ENCODE measurements around the gene TGM2. TPM values are rescaled to one million over a fixed set of nuclear protein-coding genes. Genes with fewer than 3 reads are reported as not detected.

TGM2 gene
- total RNA-seq, 2 donors from 2014 or later: 0.37 to 0.76 TPM

DNA sequence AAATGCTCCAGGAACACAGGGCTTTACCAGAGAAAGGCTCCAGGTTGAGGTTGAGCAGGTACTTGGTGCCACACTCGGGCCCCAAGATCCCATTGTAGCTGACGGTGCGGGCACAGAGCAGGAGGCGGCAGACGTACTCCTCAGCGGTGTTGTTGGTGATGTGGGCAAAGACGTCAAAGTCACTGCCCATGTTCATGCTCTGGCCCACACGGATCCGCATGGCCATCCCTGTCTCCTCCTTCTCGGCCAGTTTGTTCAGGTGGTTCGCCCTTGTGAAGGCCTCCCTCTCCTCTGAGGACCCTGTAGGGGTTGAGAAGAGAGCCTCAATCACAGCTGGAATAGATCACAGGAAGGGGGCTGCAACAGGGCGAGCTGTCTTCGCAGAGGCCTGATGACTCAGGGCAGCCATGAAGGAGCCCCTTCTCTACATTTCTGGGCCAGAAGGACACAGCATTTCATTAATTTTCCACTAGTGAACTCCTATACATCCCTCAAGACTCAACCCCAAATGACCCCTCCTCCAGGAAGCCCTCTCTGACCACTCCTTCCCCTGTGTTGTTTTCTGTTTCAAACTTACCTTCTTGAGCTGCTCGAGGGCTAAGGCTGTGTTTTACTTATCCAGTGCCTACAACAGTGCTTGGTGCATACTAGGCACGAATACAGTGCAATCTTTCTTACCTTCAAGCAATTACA lies 26.8 kb downstream of the TGM2 start:
- no peaks in the 10 kb centered on the region for H3K36me3 Mint-ChIP-seq (ENCODE audit: low read depth)
- ATAC-seq (no peak), DNase-seq (no peak)
- peaks cover 15% of the 10 kb centered on the region for H3K27me3 Mint-ChIP-seq
- no peak overlapping the region for H3K4me3 Mint-ChIP-seq
- H3K27ac Mint-ChIP-seq: no peak overlapping the region
- H3K4me1 Mint-ChIP-seq: peaks cover 6% of the 10 kb centered on the region
- no peaks in the 10 kb centered on the region for H3K9me3 ChIP-seq (ENCODE audit: control insufficient read depth, low read length, poor library complexity, severe bottlenecking)

DNA sequence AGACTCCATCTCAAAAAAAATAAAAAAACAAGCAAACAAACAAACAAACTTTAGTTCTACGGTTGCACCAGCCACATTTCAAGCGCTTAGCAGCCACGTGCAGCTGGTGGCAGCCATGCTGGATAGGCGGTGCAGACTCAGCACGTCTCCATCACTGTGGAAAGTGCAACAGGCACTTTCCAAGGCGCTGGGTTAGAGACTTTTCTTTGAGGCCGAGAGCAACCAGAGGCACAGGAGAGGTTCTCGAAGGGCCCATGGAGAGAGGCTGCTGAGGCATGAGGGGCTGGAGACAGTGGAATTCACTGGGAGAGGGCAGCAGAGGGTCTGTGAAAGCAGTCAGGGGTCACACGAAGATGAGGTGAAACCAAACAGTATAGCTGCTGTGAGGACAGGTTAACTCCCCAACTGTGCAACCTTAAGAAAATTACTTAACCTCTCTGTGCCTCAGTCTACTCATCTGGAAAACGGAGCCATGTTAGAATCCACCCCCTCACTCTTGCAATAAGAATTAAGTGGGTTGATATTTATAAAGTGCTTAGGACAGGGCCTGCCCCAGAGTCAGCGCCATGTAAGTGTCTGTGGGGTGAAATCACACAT lies 27.5 kb downstream of the TGM2 start:
- Mint-ChIP-seq H3K36me3 (ENCODE audit: low read depth) (no peaks in the 10 kb centered on the region), H3K4me1 (peaks cover 6% of the 10 kb centered on the region), H3K27ac (no peak overlapping the region), H3K4me3 (no peak overlapping the region), H3K27me3 (peaks cover 17% of the 10 kb centered on the region)
- no peaks in the 10 kb centered on the region for H3K9me3 ChIP-seq (ENCODE audit: control insufficient read depth, low read length, poor library complexity, severe bottlenecking)
- ATAC-seq: no peak
- DNase-seq: no peak

DNA sequence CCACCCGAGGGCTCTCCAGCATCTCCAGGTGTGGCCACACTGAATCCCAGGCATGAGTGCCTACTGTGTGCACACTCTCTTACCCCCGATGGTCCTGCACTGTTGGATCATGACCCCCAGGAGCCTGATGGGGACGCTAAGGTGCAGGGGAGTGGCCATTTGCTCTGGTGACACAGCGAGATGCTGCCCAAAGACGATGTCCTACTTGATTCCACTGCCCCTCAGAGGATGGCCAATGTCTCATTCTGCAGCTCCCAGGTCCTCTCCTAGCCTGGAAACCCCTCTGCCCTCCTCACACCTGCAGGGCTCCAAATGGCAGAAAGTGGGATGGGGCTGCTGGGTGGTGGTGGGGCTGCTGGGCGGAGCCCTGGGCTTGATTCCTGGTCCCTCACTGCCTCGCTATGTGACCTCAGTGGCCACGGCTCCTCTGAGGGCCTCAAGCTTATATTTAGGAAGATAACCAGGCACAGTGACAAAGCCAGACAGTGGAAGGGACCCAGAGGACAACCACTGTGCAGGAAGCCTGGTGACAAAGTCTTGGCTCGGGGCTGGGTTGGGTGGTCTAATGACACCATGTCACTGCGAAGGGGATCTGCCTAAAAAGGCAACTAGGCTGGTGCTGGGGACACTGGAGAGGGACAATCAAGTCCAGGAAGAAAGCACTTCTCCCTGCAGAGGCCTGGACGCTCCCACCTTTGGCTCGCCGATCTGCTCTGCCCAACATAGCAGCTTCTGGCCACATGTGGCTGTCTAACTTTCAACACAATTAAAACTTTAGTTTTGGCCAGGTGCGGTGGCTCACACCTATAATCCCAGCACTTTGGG lies 28.4 kb downstream of the TGM2 start:
- ATAC-seq (no peak), DNase-seq (no peak)
- no peaks in the 10 kb centered on the region for H3K36me3 Mint-ChIP-seq (ENCODE audit: low read depth)
- H3K4me3 Mint-ChIP-seq: no peak overlapping the region
- peaks cover 12% of the 10 kb centered on the region for H3K27me3 Mint-ChIP-seq
- H3K9me3 ChIP-seq (ENCODE audit: control insufficient read depth, low read length, poor library complexity, severe bottlenecking): no peaks in the 10 kb centered on the region
- no peak overlapping the region for H3K27ac Mint-ChIP-seq
- H3K4me1 Mint-ChIP-seq: peaks cover 6% of the 10 kb centered on the region

DNA sequence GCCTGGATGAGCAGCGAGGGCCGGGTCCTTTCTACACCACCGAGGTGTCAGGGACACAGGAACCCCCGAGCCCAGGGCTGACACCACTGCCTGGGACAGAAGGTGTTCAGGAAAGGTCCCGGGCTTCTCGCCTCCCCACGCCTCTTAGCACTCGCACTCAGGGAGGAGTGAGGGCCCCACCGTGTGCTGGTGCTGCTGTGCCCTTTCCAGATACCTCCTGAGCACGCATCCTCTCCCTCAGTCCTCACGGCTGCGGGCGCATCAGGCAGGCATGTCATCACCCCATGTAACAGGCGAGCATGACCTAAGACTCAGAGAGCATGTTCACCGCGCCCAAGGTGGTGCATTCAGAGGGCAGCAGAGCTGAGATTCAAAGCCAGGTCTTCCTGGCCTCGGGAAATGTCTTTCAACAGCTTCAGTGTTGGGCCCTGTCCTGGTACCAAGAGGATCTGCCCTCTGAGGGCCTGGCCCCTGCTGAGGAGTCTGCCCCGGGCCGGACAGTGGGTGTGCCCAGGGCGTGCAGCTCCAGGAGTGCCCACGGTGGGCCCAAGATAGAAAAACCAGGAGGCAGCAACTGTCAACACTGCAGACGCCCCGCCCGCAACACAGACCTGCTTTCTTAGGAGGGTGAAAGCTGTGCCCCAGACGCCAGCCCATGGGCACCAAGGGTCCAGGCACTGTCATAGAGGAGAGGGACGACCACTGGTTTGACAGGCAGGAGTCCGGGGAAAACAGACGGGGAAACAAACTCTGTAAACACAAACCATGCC lies 29.2 kb downstream of the TGM2 start:
- no peak for ATAC-seq
- Mint-ChIP-seq H3K27me3 (peaks cover 12% of the 10 kb centered on the region), H3K36me3 (ENCODE audit: low read depth) (no peaks in the 10 kb centered on the region), H3K4me1 (peaks cover 6% of the 10 kb centered on the region), H3K4me3 (no peak overlapping the region), H3K27ac (no peak overlapping the region)
- DNase-seq: no peak
- H3K9me3 ChIP-seq (ENCODE audit: control insufficient read depth, low read length, poor library complexity, severe bottlenecking): no peaks in the 10 kb centered on the region

DNA sequence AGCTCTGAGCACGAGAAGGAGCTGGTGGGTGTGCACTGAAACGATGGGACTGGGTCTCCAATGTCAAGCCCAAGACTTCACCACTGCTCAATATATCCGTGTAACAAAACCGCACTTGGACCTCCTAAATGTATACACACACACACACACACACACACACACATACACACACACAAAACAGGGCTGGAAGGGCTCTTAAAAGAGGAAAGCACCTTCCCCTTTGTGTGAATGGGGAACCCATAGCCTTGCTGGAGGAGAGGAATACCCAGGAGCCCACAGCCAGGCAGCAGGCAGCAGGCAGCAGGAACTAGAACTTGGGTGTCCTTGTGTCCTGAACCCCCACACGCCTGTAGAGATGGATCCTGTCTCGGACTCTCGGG lies 29.8 kb downstream of the TGM2 start:
- Mint-ChIP-seq H3K4me3 (no peak overlapping the region), H3K36me3 (ENCODE audit: low read depth) (no peaks in the 10 kb centered on the region), H3K27me3 (peaks cover 15% of the 10 kb centered on the region), H3K4me1 (peaks cover 6% of the 10 kb centered on the region), H3K27ac (no peak overlapping the region)
- ATAC-seq (no peak), DNase-seq (no peak)
- H3K9me3 ChIP-seq (ENCODE audit: control insufficient read depth, low read length, poor library complexity, severe bottlenecking): no peaks in the 10 kb centered on the region

- Mint-ChIP-seq H3K4me1 (peaks cover 6% of the 10 kb centered on the region), H3K4me3 (no peak overlapping the region), H3K27ac (no peak overlapping the region), H3K27me3 (peaks cover 15% of the 10 kb centered on the region), H3K36me3 (ENCODE audit: low read depth) (no peaks in the 10 kb centered on the region)
- ATAC-seq (no peak), DNase-seq (no peak)
- no peaks in the 10 kb centered on the region for H3K9me3 ChIP-seq (ENCODE audit: control insufficient read depth, low read length, poor library complexity, severe bottlenecking)
These were observed 30.4 kb downstream of the TGM2 start for GRCh38 chr20:38134427-38135270.

GRCh38 chr20:38133680-38134426 lies 31.2 kb downstream of the TGM2 start:
- peaks cover 11% of the 10 kb centered on the region for H3K27me3 Mint-ChIP-seq
- no peak overlapping the region for H3K4me3 Mint-ChIP-seq
- H3K4me1 Mint-ChIP-seq: peaks cover 6% of the 10 kb centered on the region
- no peak overlapping the region for H3K27ac Mint-ChIP-seq
- DNase-seq (no peak), ATAC-seq (no peak)
- no peaks in the 10 kb centered on the region for H3K9me3 ChIP-seq (ENCODE audit: control insufficient read depth, low read length, poor library complexity, severe bottlenecking)
- no peaks in the 10 kb centered on the region for H3K36me3 Mint-ChIP-seq (ENCODE audit: low read depth)

DNA sequence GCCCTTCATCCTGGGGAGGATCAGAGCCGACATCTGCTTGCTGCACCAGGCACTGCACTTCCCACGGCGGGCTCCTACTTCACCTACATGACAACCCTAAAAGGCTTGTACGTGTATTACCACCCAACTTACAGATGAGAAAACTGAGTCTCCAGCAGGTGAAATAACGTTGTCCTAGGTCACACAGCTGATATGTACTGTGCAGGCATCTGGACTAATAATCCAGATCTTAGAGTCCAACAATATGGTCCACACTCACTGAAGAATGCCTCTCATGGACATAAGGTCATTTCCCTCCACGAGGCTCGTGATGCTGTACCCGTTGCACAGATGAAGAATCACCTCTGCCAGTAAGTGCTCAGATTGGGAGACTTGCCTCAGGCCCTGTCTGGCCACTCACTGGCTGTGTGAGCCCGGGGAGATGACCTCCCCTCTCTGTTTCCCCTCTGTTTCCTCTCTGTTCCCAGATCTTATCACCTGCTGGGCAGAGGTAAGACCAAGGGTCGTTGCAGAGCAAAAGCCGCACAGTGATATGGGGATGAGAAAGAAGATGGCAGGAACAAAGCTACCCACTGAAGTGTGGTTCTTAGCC lies 32.1 kb downstream of the TGM2 start:
- peaks cover 11% of the 10 kb centered on the region for H3K27me3 Mint-ChIP-seq
- DNase-seq (no peak), ATAC-seq (no peak)
- no peak overlapping the region for H3K27ac Mint-ChIP-seq
- no peak overlapping the region for H3K4me3 Mint-ChIP-seq
- no peaks in the 10 kb centered on the region for H3K36me3 Mint-ChIP-seq (ENCODE audit: low read depth)
- no peaks in the 10 kb centered on the region for H3K9me3 ChIP-seq (ENCODE audit: control insufficient read depth, low read length, poor library complexity, severe bottlenecking)
- peaks cover 6% of the 10 kb centered on the region for H3K4me1 Mint-ChIP-seq

GRCh38 chr20:38132156-38132909 lies 32.7 kb downstream of the TGM2 start:
- H3K27me3 Mint-ChIP-seq: peaks cover 11% of the 10 kb centered on the region
- ATAC-seq (no peak), DNase-seq (no peak)
- H3K4me1 Mint-ChIP-seq: peaks cover 6% of the 10 kb centered on the region
- no peak overlapping the region for H3K27ac Mint-ChIP-seq
- H3K4me3 Mint-ChIP-seq: no peak overlapping the region
- no peaks in the 10 kb centered on the region for H3K9me3 ChIP-seq (ENCODE audit: control insufficient read depth, low read length, poor library complexity, severe bottlenecking)
- peaks cover 2% of the 10 kb centered on the region for H3K36me3 Mint-ChIP-seq (ENCODE audit: low read depth)

- Mint-ChIP-seq H3K36me3 (ENCODE audit: low read depth) (peaks cover 2% of the 10 kb centered on the region), H3K4me1 (peaks cover 6% of the 10 kb centered on the region), H3K27ac (no peak overlapping the region), H3K27me3 (peaks cover 11% of the 10 kb centered on the region), H3K4me3 (no peak overlapping the region)
- ATAC-seq (no peak), DNase-seq (no peak)
- H3K9me3 ChIP-seq (ENCODE audit: control insufficient read depth, low read length, poor library complexity, severe bottlenecking): no peaks in the 10 kb centered on the region
These were observed 33.4 kb downstream of the TGM2 start for GRCh38 chr20:38131588-38132121.
